HG02798 (cell line): ENCODE results near the gene DAO.
"Not testable (repeated sequence)": the region's sequence is repeated elsewhere in the genome, so short reads cannot be mapped to it uniquely, and the experiment has no call there.

Experiments used
- ATAC-seq: cut with Tn5 transposase; IDR thresholded peaks from one replicate; pipeline ENCODE4 v1.9.1; 2021; ENCODE audit warnings: mild to moderate bottlenecking; ENCODE audit not compliant: unreplicated experiment, poor library complexity

The DAO gene

DNA sequence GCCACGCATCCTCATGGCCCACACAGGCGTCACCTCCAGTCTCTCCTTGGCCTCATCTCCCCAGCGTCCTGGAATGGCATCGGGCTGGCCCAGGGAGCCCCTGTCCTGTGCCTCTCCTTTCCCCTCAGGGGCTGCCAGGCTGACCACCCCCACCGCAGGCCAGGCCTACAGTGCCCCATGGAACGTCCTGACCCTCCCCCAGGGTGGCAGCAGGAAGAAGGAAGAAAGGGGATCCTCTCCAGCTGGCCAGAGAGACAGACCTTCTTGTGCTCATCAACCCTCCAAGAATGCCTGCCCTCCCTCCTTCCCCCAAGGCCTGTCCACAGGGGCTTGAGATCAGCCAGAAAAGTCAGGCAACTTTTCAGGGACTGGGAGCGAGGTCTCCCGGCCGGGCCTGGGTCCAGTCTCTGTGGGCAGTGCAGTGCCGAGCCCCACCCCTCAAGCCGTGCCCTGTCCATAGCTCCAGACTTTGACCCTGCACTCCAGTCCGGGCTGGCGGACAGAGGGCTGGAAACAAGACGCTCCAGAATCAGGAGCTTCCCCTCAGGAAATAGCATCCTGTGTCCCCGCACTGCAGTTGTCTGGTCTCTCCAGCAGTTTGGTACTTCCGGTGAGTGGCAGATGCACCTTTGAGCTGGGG, at the start of gene DAO:
Gene DAO, plus strand, starts transcription at position 478 of the 640 bp plus-strand sequence. CDS start 4,915 bp downstream, outside the sequence.
- ATAC-seq = no peak

DNA sequence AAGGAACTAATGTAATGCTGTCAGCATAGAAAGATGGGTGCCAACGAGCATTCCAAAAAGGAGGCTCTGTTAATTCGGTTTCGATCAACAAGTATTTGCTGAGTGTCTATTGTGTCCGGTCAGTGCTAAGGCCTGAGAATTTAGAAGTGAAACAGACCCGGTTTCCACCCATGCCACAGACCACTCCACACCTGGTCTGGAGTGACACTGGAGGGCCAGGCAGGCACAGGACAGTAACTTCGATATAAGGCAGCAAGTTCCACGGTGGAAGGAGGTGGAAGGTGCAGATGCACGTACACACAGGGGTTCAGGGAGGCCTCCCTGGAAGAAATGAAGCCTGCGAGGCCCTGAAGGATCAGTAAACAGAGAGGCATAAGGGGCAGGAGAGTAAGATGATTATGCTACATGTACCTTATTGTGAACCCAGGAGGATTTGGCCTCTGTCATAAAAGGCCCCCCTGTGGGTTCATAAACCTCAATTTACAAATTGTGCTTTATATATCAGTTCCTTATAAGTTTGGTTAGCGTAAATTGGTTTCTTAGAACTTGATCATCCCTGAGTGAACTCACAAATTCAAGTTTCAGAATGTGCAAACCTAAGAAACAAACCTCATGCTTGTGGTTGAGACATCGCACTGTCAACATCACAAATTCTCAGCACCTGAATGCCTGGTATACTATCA, 48.4 kb upstream of the DAO start:
- peak; percentile 78 for ATAC-seq

DNA sequence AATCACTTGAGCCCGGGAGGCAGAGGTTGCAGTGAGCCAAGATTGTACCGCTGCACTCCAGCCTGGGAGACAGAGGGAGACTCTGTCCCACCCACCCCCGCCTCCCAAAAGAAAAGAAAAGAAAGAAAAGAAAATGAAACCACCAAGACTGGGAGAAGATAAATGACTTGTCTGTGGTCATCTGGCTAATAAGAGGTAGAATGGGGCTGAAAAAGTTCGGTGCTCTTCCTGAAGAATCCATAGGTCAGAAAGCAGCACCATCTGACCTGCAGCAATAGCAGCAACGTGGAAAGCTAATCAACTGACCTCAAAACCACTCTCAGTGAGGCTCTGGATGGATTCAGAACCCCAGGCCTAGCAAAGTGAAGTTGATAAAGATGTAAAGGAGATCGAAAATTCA, 47.7 kb upstream of the DAO start:
- no peak for ATAC-seq

DNA sequence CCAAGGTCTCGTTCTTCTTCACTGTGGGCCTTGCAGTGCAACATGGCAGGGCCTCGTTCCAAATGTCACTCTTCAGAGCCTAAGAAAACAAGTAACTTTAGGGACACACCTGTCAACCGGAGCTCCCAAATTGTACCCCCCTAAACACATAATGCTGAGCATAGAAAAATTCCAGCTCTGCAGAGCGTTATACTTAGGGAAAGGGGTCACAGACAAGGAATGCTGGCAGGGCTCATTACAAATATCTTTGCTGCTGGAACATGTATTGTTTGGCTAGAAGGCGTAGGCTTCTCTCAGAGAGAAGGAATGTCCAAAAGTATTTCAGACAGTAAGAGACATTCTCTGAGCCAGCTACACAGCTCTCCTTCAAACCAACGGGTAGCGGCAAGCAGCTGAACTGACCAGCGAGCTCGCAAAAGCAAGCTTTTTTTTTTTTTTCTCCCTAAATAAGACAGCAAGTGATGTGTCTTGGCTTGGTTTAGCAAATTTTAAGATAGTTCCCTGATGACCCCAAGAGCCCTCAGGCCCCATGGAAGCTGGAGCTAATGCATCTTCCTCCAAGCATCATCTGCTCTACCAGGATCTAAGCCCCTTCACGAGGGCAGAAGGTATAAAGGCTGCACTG, 47.0 kb upstream of the DAO start:
- no peak for ATAC-seq

DNA sequence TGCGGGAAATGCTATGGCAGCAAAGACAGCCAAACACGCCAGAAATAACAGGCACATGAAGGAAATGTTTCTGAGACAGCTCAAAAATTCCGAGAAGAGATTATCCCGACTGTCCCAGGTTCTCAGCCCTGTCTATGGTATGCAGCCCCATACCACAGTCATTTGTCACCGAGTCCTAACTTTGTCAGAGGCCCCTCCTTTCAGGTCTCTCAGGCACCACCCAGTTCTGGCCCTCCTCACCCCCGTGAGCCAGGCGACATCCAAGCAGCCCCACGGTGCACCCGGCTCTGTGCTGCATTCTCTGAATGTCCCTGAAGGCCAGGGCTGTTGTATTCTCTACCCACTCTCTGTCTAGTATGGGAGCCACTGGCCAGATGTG, 46.5 kb upstream of the DAO start:
- ATAC-seq = no peak

DNA sequence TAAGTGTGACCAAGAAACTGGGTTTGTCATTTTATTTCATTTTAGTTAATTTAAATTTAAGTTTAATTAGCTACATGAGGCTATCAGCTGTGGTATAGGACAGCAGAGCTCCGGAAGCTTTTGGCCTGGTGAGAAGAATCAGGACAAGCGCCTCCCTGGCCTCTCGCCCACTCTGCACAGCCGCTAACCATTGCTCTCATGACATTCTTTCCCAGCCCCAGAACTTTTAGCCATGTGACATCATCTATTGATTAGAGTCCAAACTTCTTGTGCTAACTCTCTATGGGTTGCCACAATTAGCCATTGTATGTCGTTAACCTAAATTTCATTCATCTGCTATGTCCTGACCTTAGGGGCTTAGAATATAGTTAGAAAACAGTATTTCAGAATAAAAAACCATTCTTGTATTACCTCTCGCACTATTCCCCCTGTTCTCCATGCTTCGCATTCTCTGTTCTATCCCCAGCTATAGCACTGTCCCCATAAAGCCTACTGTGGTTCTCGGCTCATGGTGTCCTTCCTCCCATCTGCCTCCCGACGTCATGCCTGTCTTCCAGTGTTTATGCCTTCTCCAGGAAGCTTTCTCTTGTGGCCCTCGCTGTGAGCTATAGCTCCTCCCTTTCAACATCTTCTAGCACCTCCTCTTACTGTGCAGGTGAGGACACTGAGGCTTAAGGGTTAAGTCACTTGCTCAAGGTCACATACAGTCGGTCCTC, 46.0 kb upstream of the DAO start:
- no peak for ATAC-seq

DNA sequence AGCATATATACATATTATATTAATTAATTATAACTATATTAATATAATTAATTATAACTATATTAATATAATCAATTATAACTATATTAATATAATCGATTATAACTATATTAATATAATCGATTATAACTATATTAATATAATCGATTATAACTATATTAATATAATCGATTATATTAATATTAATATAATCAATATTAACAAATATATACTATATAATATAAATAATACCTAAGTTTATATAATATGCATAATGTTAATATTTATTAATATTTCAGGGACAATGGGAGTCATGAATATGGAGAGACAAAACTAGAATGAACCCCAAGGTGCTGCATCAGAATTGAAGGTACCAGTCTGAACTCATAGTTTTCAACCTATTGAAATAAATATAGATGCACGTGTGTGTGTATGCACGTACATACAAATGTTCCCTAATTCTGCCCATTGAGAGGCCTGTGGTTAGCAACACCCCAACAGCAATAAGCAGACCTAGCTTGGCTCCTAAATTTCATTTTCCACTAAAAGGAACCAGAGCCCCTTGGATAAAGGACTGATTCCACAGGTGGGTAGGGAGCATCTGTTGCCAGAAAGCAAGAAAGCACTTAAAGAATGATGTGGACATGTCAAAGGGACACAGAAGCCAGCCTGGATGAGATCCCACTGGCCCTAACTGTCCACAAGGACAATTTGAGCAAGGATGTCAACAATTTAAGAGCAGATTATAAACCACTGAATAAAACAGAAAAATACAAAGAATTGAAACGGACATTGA, 43.8 kb upstream of the DAO start:
- no peak for ATAC-seq

DNA sequence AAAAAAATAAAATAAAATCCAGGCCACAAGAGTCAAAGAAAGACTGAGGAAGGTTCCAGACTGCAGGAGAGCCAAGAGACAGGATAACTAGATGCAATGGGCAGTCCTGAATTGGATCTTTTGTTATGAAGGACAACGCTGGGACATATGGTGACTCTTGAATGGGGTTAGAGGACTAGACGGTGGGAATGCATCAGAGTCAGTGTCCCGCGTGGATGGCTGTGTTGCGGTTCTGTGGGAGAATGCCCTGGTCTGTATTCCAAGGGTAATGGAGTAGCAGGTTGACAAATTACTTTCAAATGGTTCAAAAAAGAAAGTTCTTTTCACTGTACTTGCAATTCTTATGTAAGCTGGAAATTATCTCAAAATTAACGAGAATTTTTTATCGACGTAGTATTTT, 42.7 kb upstream of the DAO start:
- ATAC-seq = no peak

DNA sequence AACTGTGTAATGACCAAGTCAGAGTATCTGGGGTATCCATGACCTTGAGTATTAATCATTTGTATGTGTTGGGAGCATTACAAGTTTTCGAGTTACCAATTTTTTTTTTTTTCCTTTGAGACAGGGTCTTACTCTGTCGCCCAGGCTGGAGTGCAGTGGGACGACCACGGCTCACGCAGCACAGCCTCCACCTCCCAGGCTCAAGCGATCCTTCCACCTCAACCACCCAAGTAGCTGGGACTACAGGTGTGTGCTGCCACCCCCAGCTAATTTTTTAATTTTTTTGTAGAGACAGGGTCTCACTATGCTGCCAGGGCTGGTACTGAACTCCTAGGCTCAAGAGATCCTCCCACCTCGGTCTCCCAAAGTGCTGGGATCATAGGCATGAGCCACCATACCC, 42.2 kb upstream of the DAO start:
- no peak for ATAC-seq

DNA sequence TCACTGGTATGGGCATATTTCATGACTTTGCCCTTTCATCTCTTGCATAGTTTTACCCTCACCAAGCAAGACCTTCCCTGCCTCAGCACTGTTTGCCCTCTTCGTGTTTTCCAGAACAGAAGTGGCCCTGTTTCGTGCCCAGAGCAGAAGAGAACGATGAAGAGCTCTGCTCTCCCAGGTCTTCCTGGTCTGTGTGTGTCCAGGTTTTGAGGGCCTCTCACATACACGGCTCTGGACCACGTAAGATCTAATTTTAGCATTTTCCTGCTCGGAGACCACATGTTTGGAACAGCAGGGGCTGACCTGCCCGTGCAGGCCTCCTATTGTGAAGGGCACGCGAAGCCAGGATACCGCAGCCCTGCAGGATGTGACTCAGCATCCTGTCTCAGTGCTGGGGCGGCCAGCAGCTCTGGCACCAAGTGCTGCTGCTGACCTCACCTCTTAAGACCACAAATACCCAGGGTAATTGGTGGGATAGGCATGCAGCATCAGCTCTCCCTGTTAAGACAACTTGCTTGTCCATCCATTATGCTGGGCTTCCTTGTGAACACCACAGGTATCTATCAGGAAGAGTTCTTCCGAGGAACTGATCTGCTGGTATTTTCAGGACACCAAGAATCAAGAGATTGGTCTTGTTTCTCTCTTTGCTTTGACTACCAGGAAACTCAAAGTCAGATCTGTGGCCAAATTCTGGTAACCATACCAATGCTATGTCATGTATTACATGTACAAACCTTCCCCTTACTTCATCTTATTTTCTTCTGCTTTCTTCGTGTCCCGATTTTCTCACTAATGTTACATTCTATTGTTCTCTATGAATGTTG, 41.5 kb upstream of the DAO start:
- ATAC-seq = peak; percentile 93

DNA sequence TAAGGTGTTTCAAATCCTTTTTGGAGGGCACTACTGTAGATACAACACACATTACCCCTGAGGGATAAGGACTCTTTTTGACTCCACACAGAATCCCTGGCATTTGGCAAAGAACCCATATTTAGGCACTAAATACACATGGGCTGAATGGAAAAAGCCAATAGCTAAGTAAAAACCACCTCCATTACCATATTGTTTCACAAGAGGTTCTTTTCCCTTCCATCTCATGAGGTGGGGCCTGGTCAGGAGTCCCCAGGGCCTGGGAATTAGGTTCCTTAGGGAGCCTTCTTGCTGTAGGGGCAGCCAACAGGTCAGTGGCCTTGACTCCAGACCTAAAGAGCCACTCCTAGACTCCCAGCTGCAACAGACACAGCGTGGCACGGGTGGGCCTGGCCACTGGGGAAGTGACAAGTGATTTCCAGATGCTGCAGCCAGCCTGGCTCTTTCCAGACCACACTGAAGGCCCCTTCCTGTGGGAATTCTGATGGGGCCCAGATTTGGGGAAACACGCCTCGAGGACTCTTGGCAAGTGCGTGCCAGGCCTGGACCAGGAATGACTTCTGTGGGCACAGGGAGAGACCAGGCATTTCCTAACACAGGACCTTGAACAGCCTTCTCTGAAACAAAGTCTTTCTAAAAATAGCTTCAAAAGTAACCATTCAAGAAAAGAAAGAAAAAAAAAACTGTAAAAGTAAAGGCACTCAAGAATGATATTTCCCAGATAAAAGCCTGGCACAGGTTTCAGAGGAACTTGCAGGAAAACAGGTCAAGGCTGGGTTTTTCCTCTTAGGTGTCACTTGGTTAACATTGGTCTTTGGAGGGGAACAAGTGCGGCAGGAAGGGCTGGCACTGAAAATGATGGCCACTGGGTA, 40.6 kb upstream of the DAO start:
- ATAC-seq = no peak

DNA sequence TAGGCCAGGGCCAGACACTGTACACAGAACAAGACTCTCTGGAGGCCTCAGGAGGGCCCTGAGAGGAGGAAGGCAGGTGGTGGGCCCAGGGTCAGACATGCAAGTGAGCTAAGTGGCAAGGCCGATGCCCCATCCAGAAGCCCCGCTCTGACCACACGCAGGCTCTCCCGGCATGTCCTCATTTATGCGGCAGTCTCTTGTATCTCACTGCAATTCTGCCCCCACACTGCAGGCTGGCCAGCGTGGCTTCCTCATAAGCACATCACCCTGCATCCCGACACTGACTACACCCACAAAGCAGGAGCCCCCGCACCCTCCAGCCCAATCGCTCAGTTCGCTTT, 40.0 kb upstream of the DAO start:
- no peak for ATAC-seq

DNA sequence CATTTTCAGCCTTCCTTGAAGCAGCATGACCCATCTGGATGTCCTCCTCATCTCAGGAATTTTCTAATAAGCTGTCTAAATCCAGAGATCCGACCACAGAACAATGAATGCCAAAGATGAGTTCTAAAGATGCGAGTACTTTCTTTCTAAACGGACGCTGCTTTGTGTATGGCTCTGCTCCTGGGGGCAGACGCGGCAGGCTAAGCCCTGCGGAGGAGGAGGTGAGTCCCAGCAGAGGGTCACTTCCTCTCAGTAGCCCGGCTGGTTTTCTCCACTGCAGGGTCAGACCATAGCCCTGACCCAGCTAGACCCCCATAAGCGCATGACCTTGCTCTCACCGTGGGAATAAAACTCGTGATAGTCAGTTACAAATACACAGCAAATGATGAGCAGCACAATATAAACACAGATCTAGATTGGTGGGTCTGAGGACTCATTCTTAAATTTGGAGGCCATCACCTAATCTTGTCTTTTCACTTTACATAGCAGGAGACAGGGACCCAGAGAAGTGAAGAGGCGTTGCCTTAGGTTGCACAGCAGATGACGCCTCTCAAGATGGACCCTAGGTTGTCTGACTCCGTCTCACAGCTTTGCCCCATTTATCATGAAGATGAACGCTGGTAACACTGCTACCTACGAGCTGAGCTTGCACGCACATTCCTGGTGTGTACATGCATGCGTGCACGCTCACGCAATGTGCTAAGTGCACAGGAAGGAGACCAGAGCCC, 39.1 kb upstream of the DAO start:
- ATAC-seq = no peak

DNA sequence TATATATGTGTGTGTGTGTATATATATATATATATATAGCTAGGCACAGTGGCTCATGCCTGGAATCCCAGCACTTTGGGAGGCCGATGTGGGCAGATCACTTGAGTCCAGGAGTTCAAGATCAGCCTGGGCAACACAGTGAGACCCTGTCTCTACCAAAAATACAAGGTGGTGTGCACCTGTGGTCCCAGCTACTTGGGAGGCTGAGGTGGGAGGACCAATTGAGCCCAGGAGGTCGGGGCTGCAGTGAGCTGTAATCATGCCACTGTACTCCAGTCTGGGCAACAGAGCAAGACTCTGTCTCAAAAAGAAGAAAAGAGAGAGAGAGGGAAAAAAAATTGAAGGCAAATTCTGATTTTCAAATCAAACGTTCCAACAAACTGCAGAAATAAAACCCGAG, 38.1 kb upstream of the DAO start:
- not testable (repeated sequence) for ATAC-seq

DNA sequence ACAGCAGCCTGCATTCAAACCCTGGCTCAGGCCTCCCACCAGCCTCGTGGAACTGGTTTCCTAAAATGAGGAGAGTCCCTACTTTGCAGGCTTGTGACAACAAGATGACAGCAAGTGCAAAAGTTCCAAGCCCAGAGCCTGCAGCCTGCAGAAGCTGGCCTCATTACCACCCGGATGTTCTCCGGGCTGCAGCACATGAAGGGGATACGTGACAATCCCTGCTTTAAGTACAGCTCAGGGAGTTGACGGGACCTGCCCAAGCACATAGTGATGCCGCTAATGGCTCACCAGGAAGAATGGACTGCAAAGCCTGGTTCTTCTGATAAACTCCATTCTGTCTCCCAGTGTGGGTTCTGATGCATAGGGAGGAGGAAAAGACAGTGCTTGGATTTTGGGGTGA, 37.5 kb upstream of the DAO start:
- no peak for ATAC-seq

DNA sequence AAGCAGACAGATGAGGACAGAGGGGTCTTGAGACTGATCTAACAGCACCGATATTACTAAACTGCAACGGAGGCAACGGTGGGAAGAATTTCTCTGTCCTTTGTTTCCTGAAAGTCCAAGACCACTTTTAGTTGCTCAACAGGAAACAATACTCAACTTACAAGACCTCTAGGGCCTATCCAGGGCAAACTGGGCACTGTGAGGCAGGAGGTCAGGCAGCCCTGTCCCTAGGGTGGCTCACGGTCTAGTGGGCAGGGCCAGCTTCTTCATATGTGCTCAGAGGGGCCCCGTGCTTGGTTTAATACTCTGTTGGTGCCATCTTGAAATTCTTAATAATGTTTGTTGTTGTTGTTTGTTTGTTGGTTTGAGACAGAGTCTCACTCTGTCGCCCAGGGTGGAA, 36.7 kb upstream of the DAO start:
- ATAC-seq = no peak

DNA sequence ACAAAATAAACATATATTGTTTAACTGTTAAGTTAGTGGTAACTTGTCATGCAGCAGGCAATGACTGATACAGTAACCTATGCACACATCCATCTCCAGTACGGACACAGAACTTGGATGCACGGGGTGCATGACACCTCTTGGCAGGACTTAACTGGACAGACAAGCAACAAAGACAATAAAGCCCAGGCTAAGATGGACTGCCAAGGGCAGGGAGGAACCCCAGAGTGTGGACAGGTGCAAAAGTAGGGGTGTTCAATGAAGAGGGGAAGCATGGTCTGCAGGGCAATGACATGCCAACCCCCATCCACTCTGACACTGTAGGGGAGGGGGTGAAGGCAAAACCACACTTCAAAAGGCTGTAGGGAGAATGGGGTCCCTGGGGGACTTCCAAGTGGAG, 34.2 kb upstream of the DAO start:
- ATAC-seq = no peak

DNA sequence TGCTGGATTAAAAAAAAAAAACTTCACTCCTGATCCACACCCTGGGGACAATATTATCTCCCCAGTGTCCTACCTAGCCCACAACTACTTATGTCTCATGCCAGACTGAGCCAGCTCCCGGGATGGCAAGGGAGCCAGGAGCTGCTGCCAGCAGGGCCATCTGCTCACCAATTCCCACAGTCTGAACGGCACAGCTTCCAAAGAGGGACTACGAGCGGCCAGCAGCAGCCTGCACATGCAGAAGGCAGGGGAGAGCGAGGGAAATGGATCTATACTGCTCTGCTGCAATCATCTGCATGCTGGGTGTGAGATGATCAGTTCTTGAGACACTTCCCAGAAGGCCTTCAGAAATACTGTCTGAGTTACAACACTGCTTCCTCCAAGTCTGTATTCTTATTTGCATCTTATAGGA, 33.6 kb upstream of the DAO start:
- no peak for ATAC-seq
